LNCaP clone FGC (cell line): ENCODE data around the gene TACR1.
"Not testable (repeated sequence)": the region's sequence is repeated elsewhere in the genome, so short reads cannot be mapped to it uniquely, and the experiment has no call there.

Source experiments
- DNase-seq: peaks from one replicate; pipeline ENCODE4 v3.0.0-alpha.2; 2011; ENCODE audit warnings: low read depth
- H3K4me3 ChIP-seq: 2 replicates; pipeline ENCODE4 v1.5.1; 2011; ENCODE audit warnings: mild to moderate bottlenecking, low read depth, low read length, control low read depth
- CTCF ChIP-seq: IDR thresholded peaks from 2 replicates; pipeline ENCODE4 v1.5.1; 2012; ENCODE audit warnings: mild to moderate bottlenecking; ENCODE audit not compliant: control insufficient read depth, insufficient read depth; ENCODE audit errors: extremely low read depth

The TACR1 gene

GRCh38 chr2:75166491-75166890 lies 32.8 kb downstream of the TACR1 start:
- TF ChIP-seq CTCF, result no peak
- no peak overlapping the region for H3K4me3 ChIP-seq

GRCh38 chr2:75162897-75163296 lies 36.4 kb downstream of the TACR1 start:
- no peak for TF ChIP-seq CTCF
- no peak overlapping the region for H3K4me3 ChIP-seq
- DNase-seq, result no peak

More at GRCh38 chr2:75166491-75166890, 32.8 kb downstream of the TACR1 start:
- DNase-seq, result no peak

- TF ChIP-seq CTCF, result no peak
- H3K4me3 ChIP-seq, result no peak overlapping the region
- DNase-seq, result no peak
Observed at GRCh38 chr2:75162259-75162658, 37.1 kb downstream of the TACR1 start.

GRCh38 chr2:75157435-75157834 lies 41.9 kb downstream of the TACR1 start:
- DNase-seq, result no peak
- peak; percentile 55 for TF ChIP-seq CTCF
- H3K4me3 ChIP-seq, result no peak overlapping the region

GRCh38 chr2:75155115-75155514 lies 44.2 kb downstream of the TACR1 start:
- no peak for TF ChIP-seq CTCF
- H3K4me3 ChIP-seq, result no peak overlapping the region
- DNase-seq, result no peak

- no peak for TF ChIP-seq CTCF
- no peak overlapping the region; the same call in 1 of the 2 replicates for H3K4me3 ChIP-seq
- DNase-seq, result peak; percentile 94
Observed at GRCh38 chr2:75153221-75153620, 46.1 kb downstream of the TACR1 start.

GRCh38 chr2:75152243-75152642 lies 47.1 kb downstream of the TACR1 start:
- DNase-seq, H3K4me3 ChIP-seq: not testable (repeated sequence)

GRCh38 chr2:75147884-75148283 lies 51.4 kb downstream of the TACR1 start:
- H3K4me3 ChIP-seq, DNase-seq: not testable (repeated sequence)
